HTERT RPE-1 (cell line): ENCODE data around the gene HRNR.
"Not testable (repeated sequence)": the region's sequence is repeated elsewhere in the genome, so short reads cannot be mapped to it uniquely, and the experiment has no call there.

ENCODE experiments used
- in situ Hi-C: fragments of 300-500 bp; cut with MboI; formaldehyde crosslinking; loops from 4 replicates; pipeline ENCODE4 v1.14.3; 2020; ENCODE audit warnings: low sequenced_read_pairs

The HRNR gene

DNA sequence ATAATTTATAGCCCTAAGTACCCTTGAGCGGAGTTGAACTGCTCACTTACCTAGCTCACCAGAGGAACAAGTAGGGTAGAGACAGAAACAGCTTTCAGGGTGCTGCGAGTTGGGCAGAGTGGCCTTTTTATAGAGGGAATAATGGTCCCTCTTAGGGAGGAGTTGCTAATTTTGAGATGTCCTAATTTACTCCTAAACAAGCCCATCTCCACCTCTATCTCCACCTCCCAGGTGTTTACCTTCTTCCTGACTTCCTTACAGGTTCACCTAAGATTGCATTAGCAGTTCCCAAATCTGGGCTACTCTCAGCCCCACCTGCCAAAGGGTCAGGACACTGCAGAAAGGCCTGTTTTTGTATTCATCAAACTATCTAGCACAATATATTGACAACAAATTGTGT, at the start of gene HRNR:
Gene HRNR, minus strand, starts transcription at position 101 of the 400 bp plus-strand sequence. CDS start 940 bp downstream, outside the sequence.
- in situ Hi-C loops = no loop called here

DNA sequence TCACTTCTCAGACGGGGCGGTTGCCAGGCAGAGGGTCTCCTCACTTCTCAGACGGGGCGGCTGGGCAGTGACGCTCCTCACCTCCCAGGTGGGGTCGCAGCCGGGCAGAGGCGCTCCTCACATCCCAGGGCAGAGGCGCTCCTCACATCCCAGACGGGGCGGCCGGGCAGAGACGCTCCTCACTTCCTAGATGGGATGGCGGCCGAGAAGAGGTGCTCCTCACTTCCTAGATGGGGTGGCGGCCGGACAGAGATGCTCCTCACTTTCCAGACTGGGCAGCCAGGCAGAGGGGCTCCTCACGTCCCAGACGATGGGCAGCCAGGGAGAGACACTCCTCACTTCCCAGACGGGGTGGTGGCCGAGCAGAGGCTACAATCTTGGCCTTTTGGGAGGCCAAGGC, 32.4 kb upstream of the HRNR start:
- in situ Hi-C loops = not testable (repeated sequence)

DNA sequence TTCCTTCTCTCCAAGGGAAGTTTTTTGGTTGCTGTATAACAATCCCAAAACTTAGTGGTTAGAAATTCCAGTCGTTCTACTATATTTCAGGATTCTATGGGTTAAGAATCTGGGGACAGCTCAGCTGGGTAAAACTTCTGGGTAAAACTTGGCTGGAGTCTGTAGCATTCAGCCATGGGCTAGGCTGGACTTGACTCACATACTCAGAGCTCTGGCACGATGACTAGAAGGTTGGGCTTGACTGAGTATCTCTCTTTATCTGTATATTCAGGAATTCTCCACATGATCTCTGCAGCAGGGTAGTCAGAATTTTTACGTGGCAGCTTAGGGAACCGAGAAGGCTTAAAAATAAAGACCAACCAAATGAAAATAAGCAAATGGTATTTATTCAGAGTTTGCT, 28.2 kb upstream of the HRNR start:
- in situ Hi-C loops = no loop called here

GRCh38 chr1:152251391-152251790, 27.4 kb upstream of the HRNR start:
- in situ Hi-C loops = no loop called here

DNA sequence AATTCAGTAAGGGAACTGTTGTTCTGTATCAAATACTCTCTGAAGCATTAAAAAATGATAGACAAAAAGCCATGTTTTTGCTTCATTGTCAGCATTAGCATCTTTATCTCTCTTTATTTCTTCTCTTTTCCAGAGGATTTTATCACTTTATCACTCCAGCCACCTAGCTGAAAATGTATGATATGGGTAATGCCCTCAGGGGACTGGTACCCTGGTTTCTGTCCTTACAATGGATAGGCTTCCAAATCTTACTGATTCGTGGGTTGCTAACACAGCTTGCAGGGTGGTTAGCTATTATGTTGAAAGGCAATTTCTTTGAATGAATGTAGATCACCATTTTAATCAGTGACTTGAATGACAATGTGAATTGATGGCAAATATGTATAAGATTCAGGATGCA, 23.3 kb upstream of the HRNR start:
- in situ Hi-C loops = no loop called here

GRCh38 chr1:152244576-152245273, 20.7 kb upstream of the HRNR start:
- in situ Hi-C loops = no loop called here

- in situ Hi-C loops = no loop called here
Observed at GRCh38 chr1:152237093-152237492, 13.1 kb upstream of the HRNR start.

- in situ Hi-C loops = no loop called here
Observed at GRCh38 chr1:152228831-152229230, 4.8 kb upstream of the HRNR start.

DNA sequence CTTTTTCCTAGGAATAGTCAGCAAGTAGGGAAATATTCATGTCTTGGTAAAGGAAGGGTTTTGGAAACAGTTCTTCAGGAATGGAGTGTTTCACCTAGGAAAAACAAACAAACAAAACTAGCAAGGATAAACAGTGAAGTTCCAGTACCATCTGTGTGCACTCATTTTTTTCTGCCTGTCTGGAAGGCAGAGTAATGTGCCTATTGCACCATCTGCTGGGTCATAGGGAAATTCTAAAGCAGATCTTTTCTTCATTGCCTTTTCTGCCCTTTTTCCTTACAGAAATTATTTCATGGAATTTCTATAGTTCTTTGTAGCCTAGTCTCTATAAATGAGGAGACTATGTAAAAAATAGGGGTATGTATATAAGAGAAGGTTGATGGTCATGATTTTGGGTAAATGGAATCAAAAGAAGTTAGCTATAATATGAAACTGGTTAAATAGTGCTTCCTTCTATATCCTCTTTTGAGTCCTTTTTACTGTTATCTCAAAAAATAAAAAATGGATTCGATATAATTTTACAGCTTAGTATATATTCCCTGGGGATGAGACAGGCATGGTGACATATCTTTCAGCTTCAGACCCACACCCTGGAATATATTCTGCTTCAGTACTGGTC, 3.4 kb upstream of the HRNR start:
- in situ Hi-C loops = no loop called here

- in situ Hi-C loops = no loop called here
Observed at GRCh38 chr1:152225678-152226077, 1.7 kb upstream of the HRNR start.

DNA sequence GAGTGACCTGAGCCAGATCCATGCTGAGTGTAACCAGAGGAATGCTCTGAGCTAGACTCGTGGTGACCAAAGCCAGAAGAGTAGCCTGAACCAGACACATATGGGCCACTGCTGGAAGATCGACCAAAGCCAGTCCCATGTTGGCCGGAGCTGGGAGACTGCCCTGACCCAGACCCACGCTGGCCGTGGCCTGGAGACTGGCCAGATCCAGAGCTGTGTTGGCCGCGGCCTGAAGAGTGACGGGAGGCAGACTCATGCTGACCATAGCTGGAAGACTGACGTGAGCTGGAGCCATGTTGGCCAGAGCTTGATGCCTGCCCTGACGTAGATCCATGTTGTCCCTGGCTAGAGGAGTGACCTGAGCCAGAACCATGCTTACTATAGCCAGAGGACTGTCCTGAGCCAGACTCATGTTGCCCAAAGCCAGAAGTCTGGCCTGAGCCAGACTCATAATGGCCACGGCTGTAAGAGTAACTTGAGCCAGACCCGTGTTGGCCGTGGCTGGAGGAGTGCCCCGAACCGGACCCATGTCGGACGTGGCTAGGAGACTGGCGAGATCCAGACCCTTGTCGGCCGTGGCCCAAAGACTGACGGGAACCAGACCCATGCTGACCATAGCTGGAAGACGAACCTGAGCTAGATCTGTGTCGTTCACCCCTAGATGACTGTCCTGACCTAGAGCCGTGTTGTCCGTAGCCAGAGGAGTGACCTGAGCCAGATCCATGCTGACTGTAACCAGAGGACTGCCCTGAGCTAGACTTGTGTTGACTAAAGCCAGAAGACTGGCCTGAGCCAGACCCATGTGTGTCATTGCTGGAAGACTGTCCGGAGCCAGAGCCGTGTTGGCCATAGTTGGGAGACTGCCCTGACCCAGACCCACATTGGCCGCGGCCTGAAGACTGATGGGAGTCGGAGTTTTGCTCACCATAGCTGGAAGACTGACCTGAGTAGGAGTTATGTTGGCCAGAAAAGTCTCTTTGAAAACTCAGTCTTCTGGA, 3.5 kb downstream of the HRNR start:
- in situ Hi-C loops = no loop called here

DNA sequence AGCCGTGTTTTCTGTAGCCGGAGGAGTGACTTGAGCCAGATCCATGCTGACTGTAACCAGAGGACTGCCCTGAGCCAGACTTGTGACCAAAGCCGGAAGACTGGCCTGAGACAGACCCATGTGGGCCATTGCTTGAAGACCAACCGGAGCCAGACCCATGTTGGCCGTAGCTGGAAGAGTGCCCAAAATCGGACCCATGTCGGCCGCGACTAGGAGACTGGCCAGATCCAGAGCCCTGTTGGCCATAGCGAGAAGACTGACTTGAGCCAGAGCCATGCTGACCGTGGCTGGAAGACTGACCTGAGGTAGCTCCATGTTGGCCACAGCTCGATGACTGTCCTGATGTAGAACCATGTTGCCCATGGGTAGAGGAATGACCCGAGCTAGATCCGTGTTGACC, 4.6 kb downstream of the HRNR start:
- in situ Hi-C loops = not testable (repeated sequence)

- in situ Hi-C loops = no loop called here
Observed at GRCh38 chr1:152218762-152219436, 5.1 kb downstream of the HRNR start.

DNA sequence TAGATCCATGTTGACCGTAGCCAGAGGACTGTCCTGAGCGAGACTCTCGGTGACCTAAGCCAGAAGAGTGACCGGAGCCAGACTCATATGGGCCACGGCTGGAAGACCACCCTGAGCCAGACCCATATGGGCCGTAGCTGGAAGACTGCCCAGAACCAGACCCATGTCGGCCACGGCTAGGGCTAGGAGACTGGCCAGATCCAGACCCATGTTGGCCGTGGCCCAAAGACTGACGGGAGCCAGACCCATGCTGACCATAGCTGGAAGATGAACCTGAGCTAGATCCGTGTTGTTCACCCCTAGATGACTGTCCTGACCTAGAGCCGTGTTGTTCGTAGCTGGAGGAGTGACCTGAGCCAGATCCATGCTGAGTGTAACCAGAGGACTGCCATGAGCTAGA, 8.4 kb downstream of the HRNR start:
- in situ Hi-C loops = not testable (repeated sequence)

GRCh38 chr1:152214911-152215310, 9.1 kb downstream of the HRNR start:
- in situ Hi-C loops = not testable (repeated sequence)

DNA sequence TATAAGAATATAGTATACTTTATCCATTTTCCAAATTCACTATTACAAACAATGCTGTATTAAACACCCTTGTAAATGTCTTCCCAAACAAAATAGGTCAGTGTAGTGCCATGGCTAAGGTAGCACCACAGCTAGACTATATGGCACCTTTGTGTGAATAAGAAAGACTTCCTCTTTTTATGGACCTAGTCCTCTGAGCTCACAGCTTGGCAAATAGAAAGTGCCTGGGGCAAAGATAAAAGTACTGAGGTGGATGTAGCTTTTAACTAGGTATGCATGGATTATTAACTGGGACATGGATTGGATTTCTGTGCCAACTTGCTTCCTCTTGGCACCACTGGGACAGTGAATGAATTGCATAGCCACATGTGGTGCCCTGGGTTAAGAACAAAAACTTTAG, 25.0 kb downstream of the HRNR start:
- in situ Hi-C loops = no loop called here

- in situ Hi-C loops = no loop called here
Observed at GRCh38 chr1:152197361-152197941, 26.5 kb downstream of the HRNR start.

GRCh38 chr1:152191711-152192110, 32.3 kb downstream of the HRNR start:
- in situ Hi-C loops = no loop called here

GRCh38 chr1:152191260-152191659, 32.7 kb downstream of the HRNR start:
- in situ Hi-C loops = no loop called here

DNA sequence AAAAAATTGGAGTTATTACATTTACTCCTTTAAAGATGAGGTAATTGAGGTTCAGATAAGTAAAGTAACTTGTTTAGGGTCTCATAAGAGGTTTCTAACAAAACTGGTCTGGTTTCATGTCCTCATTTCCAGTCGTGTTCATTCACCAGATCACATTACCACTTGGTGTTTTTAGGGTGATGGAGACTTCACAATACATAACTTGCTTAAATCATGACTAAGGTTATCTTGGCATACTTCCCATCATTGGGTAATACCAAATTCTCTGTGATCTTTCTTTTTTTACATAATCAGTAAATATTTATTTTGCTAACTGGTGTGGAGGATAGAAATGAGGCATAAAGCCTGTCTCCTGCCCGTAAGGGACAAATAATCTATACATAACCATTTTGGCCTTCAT, 33.4 kb downstream of the HRNR start:
- in situ Hi-C loops = no loop called here
